AG09309 (cell line): ENCODE data around the gene PQBP1.
"Not testable (repeated sequence)": the region's sequence is repeated elsewhere in the genome, so short reads cannot be mapped to it uniquely, and the experiment has no call there.

Experiments used
- DNase-seq: peaks from one replicate; pipeline ENCODE4 v3.0.0-alpha.2; 2010; ENCODE audit warnings: low read depth
- H3K4me3 ChIP-seq: 2 replicates; pipeline ENCODE4 v1.5.1; 2011; ENCODE audit warnings: mild to moderate bottlenecking, low read depth, low read length, moderate library complexity; ENCODE audit not compliant: control insufficient read depth
- CTCF ChIP-seq: IDR thresholded peaks from 2 replicates; pipeline ENCODE4 v1.5.1; 2011; ENCODE audit warnings: mild to moderate bottlenecking, low read depth, low read length, inconsistent platforms; ENCODE audit not compliant: insufficient read depth, control insufficient read depth; ENCODE audit errors: missing control alignments

Gene PQBP1

GRCh38 chrX:48883729-48884128 is 14.0 kb upstream of the PQBP1 start:
- no peak overlapping the region for H3K4me3 ChIP-seq
- no peak for DNase-seq
- TF ChIP-seq CTCF = no peak

GRCh38 chrX:48886586-48886985 is 11.1 kb upstream of the PQBP1 start:
- not testable (repeated sequence) for DNase-seq, H3K4me3 ChIP-seq

GRCh38 chrX:48890296-48890925 is 7.3 kb upstream of the PQBP1 start:
- DNase-seq = no peak
- TF ChIP-seq CTCF = no peak
- no peak overlapping the region for H3K4me3 ChIP-seq

- H3K4me3 ChIP-seq = peak overlapping the region; percentile 34
- no peak for TF ChIP-seq CTCF
- no peak for DNase-seq
Observed at GRCh38 chrX:48890934-48891401, 6.8 kb upstream of the PQBP1 start.

GRCh38 chrX:48891402-48892288 is 6.1 kb upstream of the PQBP1 start:
- peak; percentile 53 for TF ChIP-seq CTCF
- peak overlapping the region; percentile 34 for H3K4me3 ChIP-seq
- DNase-seq = no peak

GRCh38 chrX:48892896-48893295 is 4.8 kb upstream of the PQBP1 start:
- H3K4me3 ChIP-seq = no peak overlapping the region
- TF ChIP-seq CTCF = no peak
- no peak for DNase-seq
